WTC11 (cell line): ENCODE measurements around the gene ERP44. TPM values are rescaled to one million over a fixed set of nuclear protein-coding genes. Genes with fewer than 3 reads are reported as not detected.
A peak's percentile ranks its signal among the peaks of the same experiment; 100 is the strongest.

Experiments used
- ATAC-seq: fragments of 200-7000 bp; cut with Tn5 transposase; 2 replicates; pipeline ENCODE4 v1.10.0; 2021; ENCODE audit warnings: mild to moderate bottlenecking, moderate library complexity
- CTCF ChIA-PET: fragments of 300-600 bp; sonication (Branson Sonifier 250); formaldehyde crosslinking; loops from one replicate; lab custom pipeline; 2021; ENCODE audit warnings: antibody characterized with exemption; lab: Charles Lee
- POLR2A ChIA-PET: fragments of 350-600 bp; sonication (Branson Sonifier 250); formaldehyde crosslinking; loops from one replicate; lab custom pipeline; 2021; ENCODE audit warnings: antibody characterized with exemption; lab: Charles Lee
- DNase-seq: peaks from one replicate; pipeline ENCODE4 v3.0.0; 2021; ENCODE audit warnings: low spot score
- H3K27ac Mint-ChIP-seq: 2 replicates; pipeline ENCODE4 v1.8.0; 2021; ENCODE audit warnings: mixed read lengths
- H3K27me3 Mint-ChIP-seq: 2 replicates; pipeline ENCODE4 v1.8.0; 2021; ENCODE audit warnings: low read depth, mild to moderate bottlenecking, moderate library complexity, mixed read lengths
- H3K36me3 Mint-ChIP-seq: 2 replicates; pipeline ENCODE4 v1.8.0; 2021; ENCODE audit warnings: mixed read lengths
- H3K4me1 Mint-ChIP-seq: 2 replicates; pipeline ENCODE4 v1.8.0; 2022; ENCODE audit warnings: mixed read lengths
- H3K4me3 Mint-ChIP-seq: 2 replicates; pipeline ENCODE4 v1.8.0; 2021; ENCODE audit warnings: mild to moderate bottlenecking, moderate library complexity, mixed read lengths
- H3K9me3 Mint-ChIP-seq: 2 replicates; pipeline ENCODE4 v1.8.0; 2021; ENCODE audit warnings: mixed read lengths
- ARID4B ChIP-seq: sonication (generic); formaldehyde crosslinking; IDR thresholded peaks from 2 replicates; pipeline ENCODE4 v1.8.0; 2023; ENCODE audit warnings: missing genetic modification reagents, mild to moderate bottlenecking, borderline replicate concordance
- E2F1 ChIP-seq: sonication (generic); formaldehyde crosslinking; IDR thresholded peaks from 2 replicates; pipeline ENCODE4 v1.8.0; 2022; ENCODE audit warnings: mild to moderate bottlenecking, missing genetic modification reagents
- ELF4 ChIP-seq: sonication (generic); formaldehyde crosslinking; IDR thresholded peaks from 2 replicates; pipeline ENCODE4 v1.8.1; 2022; ENCODE audit warnings: low read depth, mild to moderate bottlenecking, moderate library complexity, missing genetic modification reagents
- EMX1 ChIP-seq: fragments of 250-450 bp; sonication (Bioruptor Pico); IDR thresholded peaks from 2 replicates; pipeline ENCODE4 v1.8.0; 2021; ENCODE audit warnings: mild to moderate bottlenecking
- GABPB1 ChIP-seq: sonication (generic); formaldehyde crosslinking; IDR thresholded peaks from 2 replicates; pipeline ENCODE4 v1.8.1; 2023; ENCODE audit warnings: mild to moderate bottlenecking, missing genetic modification reagents
- HMGA2 ChIP-seq: fragments of 250-450 bp; sonication (Bioruptor Pico); IDR thresholded peaks from 2 replicates; pipeline ENCODE4 v1.4.0; 2021; ENCODE audit warnings: mild to moderate bottlenecking, moderate library complexity
- IRF2 ChIP-seq: sonication (generic); formaldehyde crosslinking; IDR thresholded peaks from 2 replicates; pipeline ENCODE4 v1.8.0; 2022; ENCODE audit warnings: low read depth, missing genetic modification reagents, borderline replicate concordance
- NFATC4 ChIP-seq: fragments of 250-450 bp; sonication (Bioruptor Pico); IDR thresholded peaks from 2 replicates; pipeline ENCODE4 v1.9.0; 2021; ENCODE audit warnings: mild to moderate bottlenecking
- PRDM15 ChIP-seq: sonication (generic); formaldehyde crosslinking; IDR thresholded peaks from 2 replicates; pipeline ENCODE4 v1.8.0; 2022; ENCODE audit warnings: missing genetic modification reagents
- PRRX2 ChIP-seq: fragments of 250-450 bp; sonication (Bioruptor Pico); IDR thresholded peaks from 2 replicates; pipeline ENCODE4 v1.8.0; 2021; ENCODE audit warnings: mild to moderate bottlenecking
- SP1 ChIP-seq: sonication (generic); formaldehyde crosslinking; conservative IDR thresholded peaks from 2 replicates; pipeline ENCODE4 v1.8.1; 2022; ENCODE audit warnings: missing genetic modification reagents
- STAT6 ChIP-seq: sonication (generic); formaldehyde crosslinking; conservative IDR thresholded peaks from 2 replicates; pipeline ENCODE4 v1.8.1; 2023; ENCODE audit warnings: mild to moderate bottlenecking, low read depth, missing genetic modification reagents, moderate library complexity
- ZNF317 ChIP-seq: sonication (generic); formaldehyde crosslinking; IDR thresholded peaks from 2 replicates; pipeline ENCODE4 v1.8.1; 2023; ENCODE audit warnings: low read depth, mild to moderate bottlenecking, moderate library complexity, missing genetic modification reagents, borderline replicate concordance
- total RNA-seq: library from RNA; stranded (reverse); gene quantifications from 3 replicates; pipeline ENCODE4 v1.2.3, GENCODE V29; 2021
- TF ChIP-seq, protein P1 (sequence below): sonication (generic); formaldehyde crosslinking; IDR thresholded peaks from 2 replicates; pipeline ENCODE4 v1.8.1; 2023; ENCODE audit warnings: mild to moderate bottlenecking, missing genetic modification reagents, moderate library complexity
- TF ChIP-seq, protein P2 (sequence below): fragments of 250-450 bp; sonication (Bioruptor Pico); IDR thresholded peaks from 2 replicates; pipeline ENCODE4 v1.9.0; 2021; ENCODE audit warnings: moderate library complexity, mild to moderate bottlenecking, inconsistent platforms, borderline replicate concordance
- TF ChIP-seq, protein P3 (sequence below): sonication (generic); formaldehyde crosslinking; conservative IDR thresholded peaks from 2 replicates; pipeline ENCODE4 v1.8.1; 2022; ENCODE audit warnings: mild to moderate bottlenecking, missing genetic modification reagents

ERP44 gene
- total RNA-seq, 1 experiment from 2014 or later, result 13.7 TPM

GRCh38 chr9:100100146-100100667 lies 1.4 kb upstream of the ERP44 start:
- Mint-ChIP-seq H3K4me3 (peak overlapping the region; percentile 98), H3K9me3 (no peaks in the 10 kb centered on the region), H3K27me3 (no peaks in the 10 kb centered on the region), H3K36me3 (no peaks in the 10 kb centered on the region), H3K27ac (no peak overlapping the region), H3K4me1 (peaks cover 18% of the 10 kb centered on the region)
- DNase-seq (no peak), ATAC-seq (no peak)
- TF ChIP-seq NFATC4 (CRISPR knock-in tag) (no peak), ARID4B (no peak), ZNF317 (CRISPR knock-in tag) (no peak), STAT6 (no peak), HMGA2 (CRISPR knock-in tag) (no peak), ELF4 (CRISPR knock-in tag) (no peak), E2F1 (CRISPR knock-in tag) (no peak), PRRX2 (CRISPR knock-in tag) (no peak), GABPB1 (CRISPR knock-in tag) (no peak), IRF2 (CRISPR knock-in tag) (no peak), EMX1 (CRISPR knock-in tag) (no peak), SP1 (CRISPR knock-in tag) (no peak), PRDM15 (no peak)
- TF ChIP-seq, protein P1, sequence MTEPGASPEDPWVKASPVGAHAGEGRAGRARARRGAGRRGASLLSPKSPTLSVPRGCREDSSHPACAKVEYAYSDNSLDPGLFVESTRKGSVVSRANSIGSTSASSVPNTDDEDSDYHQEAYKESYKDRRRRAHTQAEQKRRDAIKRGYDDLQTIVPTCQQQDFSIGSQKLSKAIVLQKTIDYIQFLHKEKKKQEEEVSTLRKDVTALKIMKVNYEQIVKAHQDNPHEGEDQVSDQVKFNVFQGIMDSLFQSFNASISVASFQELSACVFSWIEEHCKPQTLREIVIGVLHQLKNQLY (CRISPR knock-in tag), result no peak
- TF ChIP-seq, protein P2, sequence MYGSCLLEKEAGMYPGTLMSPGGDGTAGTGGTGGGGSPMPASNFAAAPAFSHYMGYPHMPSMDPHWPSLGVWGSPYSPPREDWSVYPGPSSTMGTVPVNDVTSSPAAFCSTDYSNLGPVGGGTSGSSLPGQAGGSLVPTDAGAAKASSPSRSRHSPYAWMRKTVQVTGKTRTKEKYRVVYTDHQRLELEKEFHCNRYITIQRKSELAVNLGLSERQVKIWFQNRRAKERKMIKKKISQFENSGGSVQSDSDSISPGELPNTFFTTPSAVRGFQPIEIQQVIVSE, result no peak
- TF ChIP-seq, protein P3, sequence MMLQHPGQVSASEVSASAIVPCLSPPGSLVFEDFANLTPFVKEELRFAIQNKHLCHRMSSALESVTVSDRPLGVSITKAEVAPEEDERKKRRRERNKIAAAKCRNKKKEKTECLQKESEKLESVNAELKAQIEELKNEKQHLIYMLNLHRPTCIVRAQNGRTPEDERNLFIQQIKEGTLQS, result no peak
- POLR2A ChIA-PET, result no interaction called here
- CTCF ChIA-PET, result no interaction called here
